Measurements from ENCODE around the gene ELOVL3.

DNA sequence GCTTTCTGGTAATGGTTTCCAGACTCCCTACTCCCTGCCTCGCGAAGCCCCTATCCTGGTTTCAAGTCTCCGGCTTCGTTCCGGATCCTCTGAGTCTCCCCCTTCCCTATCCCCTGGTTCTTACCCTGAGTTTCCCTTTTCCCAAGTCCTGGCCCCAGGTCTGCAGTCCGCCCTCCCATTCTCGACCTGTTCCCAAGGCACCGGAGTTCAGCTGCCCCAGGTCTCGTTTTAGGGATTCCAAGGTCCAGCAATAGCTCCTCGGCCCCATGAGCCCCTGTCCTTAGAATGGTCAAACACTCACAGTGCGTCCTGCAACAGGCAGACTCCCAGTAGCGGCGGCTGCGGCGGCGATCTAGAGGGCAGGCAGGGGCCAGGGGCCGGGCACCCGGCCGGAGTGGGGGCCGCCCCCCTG is 14.9 kb downstream of the ELOVL3 start:
- TF ChIP-seq, protein P1, sequence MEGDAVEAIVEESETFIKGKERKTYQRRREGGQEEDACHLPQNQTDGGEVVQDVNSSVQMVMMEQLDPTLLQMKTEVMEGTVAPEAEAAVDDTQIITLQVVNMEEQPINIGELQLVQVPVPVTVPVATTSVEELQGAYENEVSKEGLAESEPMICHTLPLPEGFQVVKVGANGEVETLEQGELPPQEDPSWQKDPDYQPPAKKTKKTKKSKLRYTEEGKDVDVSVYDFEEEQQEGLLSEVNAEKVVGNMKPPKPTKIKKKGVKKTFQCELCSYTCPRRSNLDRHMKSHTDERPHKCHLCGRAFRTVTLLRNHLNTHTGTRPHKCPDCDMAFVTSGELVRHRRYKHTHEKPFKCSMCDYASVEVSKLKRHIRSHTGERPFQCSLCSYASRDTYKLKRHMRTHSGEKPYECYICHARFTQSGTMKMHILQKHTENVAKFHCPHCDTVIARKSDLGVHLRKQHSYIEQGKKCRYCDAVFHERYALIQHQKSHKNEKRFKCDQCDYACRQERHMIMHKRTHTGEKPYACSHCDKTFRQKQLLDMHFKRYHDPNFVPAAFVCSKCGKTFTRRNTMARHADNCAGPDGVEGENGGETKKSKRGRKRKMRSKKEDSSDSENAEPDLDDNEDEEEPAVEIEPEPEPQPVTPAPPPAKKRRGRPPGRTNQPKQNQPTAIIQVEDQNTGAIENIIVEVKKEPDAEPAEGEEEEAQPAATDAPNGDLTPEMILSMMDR (IDR thresholded peaks at IDR 0.05): no peak
- no peak for TF ChIP-seq EP300 (IDR thresholded peaks at IDR 0.05)
